BLaER1 (cell line): ENCODE results near the gene DCTD.
A peak's percentile ranks its signal among the peaks of the same experiment; 100 is the strongest.

Experiments used
- H3K27ac ChIP-seq: shearing (Covaris generic); formaldehyde crosslinking; 2 replicates; pipeline ENCODE4 v1.8.1; 2022
- H3K27me3 ChIP-seq: shearing (Covaris generic); formaldehyde crosslinking; 2 replicates; pipeline ENCODE4 v1.8.1; 2022
- H3K36me3 ChIP-seq: shearing (Covaris generic); formaldehyde crosslinking; 2 replicates; pipeline ENCODE4 v1.8.1; 2022
- H3K4me1 ChIP-seq: shearing (Covaris generic); formaldehyde crosslinking; 2 replicates; pipeline ENCODE4 v1.8.1; 2022
- H3K4me2 ChIP-seq: shearing (Covaris generic); formaldehyde crosslinking; 2 replicates; pipeline ENCODE4 v1.8.1; 2022
- H3K4me3 ChIP-seq: shearing (Covaris generic); formaldehyde crosslinking; 2 replicates; pipeline ENCODE4 v1.8.1; 2022
- H3K9ac ChIP-seq: shearing (Covaris generic); formaldehyde crosslinking; 2 replicates; pipeline ENCODE4 v1.8.1; 2022
- H3K9me3 ChIP-seq: shearing (Covaris generic); formaldehyde crosslinking; 2 replicates; pipeline ENCODE4 v1.8.1; 2022
- H4K20me1 ChIP-seq: shearing (Covaris generic); formaldehyde crosslinking; 2 replicates; pipeline ENCODE4 v1.8.1; 2022
- Cebpa-rat ChIP-seq: shearing (Covaris generic); IDR thresholded peaks from 2 replicates; pipeline ENCODE4 v1.8.1; 2022

Gene DCTD

DNA sequence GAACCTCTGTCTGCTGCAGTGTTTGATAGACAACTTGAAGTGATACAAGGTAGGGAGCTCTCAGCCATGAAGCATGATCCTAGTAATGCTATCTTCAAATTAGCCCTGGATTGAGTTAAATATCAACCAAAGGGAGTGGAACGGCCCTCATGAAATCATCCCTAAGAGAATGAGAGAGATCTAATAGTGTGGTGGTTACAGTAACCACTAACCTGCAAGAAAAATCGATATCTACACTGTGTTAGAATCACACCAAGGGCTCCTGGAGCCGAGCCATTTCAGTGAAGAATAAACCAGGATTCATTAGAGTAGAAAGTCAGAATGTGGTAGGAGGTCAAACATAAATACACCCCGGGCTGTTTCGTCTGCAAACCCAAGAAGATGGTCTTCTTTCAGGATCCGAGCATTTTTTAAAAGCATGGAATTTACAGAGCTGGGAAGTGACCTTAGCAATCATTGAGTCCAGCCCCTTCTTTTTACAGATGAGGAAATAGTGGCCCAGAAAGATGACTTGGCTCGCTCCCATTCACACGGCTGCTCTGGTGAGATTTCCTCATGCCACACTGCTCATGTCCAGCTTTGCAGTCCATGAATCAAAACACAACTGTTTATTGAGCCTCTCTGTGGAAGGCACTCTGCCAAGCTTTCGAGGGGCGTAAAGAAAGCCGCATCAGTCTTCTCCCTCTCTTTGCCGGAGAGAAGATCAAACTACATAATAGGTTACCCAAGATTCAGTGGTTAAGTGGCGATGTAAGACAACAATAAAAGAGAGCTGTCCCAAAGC is 5.5 kb upstream of the DCTD start:
- Histone ChIP-seq H3K9me3 (no peaks in the 10 kb centered on the region), H3K9ac (no peak overlapping the region), H3K27me3 (no peaks in the 10 kb centered on the region), H3K4me3 (no peak overlapping the region), H3K4me2 (no peak overlapping the region), H3K36me3 (no peaks in the 10 kb centered on the region), H3K27ac (no peak overlapping the region), H3K4me1 (peaks cover 19% of the 10 kb centered on the region), H4K20me1 (no peaks in the 10 kb centered on the region)
- TF ChIP-seq Cebpa-rat, result no peak

- Histone ChIP-seq H3K4me1 (peaks cover 20% of the 10 kb centered on the region), H3K36me3 (no peaks in the 10 kb centered on the region), H4K20me1 (no peaks in the 10 kb centered on the region), H3K9ac (no peak overlapping the region), H3K27ac (no peak overlapping the region), H3K9me3 (no peaks in the 10 kb centered on the region), H3K4me2 (no peak overlapping the region), H3K4me3 (no peak overlapping the region), H3K27me3 (no peaks in the 10 kb centered on the region)
- no peak for TF ChIP-seq Cebpa-rat
These were observed 4.4 kb upstream of the DCTD start for GRCh38 chr4:182921608-182922007.

DNA sequence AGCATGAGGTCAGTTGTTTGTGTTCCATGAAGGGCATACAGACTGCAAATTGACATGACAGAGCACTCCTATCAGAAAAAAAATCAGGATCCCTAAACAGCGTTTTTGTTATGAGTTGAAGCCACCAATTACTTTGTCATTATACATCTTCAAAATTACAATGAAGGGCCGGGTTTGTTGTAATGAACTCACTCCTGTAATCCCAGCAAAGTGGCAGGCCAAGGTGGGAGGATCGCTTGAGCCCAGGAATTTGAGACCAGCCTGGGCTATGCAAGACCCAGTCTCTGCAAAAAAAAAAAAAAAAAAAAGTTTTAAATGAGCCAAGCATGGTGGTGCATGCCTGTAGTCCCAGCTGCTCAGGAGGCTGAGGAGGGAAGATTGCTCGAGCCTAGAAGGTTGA is 3.5 kb upstream of the DCTD start:
- H3K27ac ChIP-seq, result no peak overlapping the region
- H3K9me3 ChIP-seq, result no peaks in the 10 kb centered on the region
- H3K27me3 ChIP-seq, result no peaks in the 10 kb centered on the region
- H3K4me1 ChIP-seq, result peaks cover 29% of the 10 kb centered on the region
- no peaks in the 10 kb centered on the region for H3K36me3 ChIP-seq
- no peak overlapping the region for H3K4me2 ChIP-seq
- no peak for TF ChIP-seq Cebpa-rat
- H3K9ac ChIP-seq, result no peak overlapping the region
- H3K4me3 ChIP-seq, result no peak overlapping the region
- H4K20me1 ChIP-seq, result no peaks in the 10 kb centered on the region

DNA sequence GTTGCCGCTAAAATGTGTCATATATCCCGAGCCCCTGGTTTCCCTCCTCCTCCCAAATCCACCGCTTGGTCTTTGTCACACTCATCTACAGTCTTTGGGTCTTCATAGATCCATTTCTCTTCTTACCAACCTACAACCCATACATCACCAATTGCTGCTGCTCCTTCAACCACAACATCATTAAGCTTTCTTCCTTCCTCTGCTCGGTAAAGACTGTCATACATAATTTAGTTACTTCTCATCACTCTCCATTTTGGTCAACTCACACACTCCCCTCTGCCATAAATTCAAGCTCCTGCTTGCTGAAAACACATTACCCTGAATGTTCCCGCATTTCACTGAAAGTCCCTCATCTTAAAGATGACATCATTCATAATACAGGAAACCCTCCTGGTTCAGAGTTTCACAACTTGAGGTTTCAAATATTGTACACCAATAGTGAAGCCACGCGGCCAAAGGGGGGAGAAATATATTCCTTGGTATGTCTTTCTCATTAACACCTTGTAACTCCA is 1.7 kb upstream of the DCTD start:
- no peaks in the 10 kb centered on the region for H3K9me3 ChIP-seq
- no peak overlapping the region for H3K27ac ChIP-seq
- peak overlapping the region; percentile 87 for H3K4me2 ChIP-seq
- no peak overlapping the region for H3K9ac ChIP-seq
- no peak for TF ChIP-seq Cebpa-rat
- H3K4me1 ChIP-seq, result peaks cover 42% of the 10 kb centered on the region
- no peaks in the 10 kb centered on the region for H3K27me3 ChIP-seq
- no peaks in the 10 kb centered on the region for H4K20me1 ChIP-seq
- H3K36me3 ChIP-seq, result peaks cover 17% of the 10 kb centered on the region
- H3K4me3 ChIP-seq, result no peak overlapping the region

DNA sequence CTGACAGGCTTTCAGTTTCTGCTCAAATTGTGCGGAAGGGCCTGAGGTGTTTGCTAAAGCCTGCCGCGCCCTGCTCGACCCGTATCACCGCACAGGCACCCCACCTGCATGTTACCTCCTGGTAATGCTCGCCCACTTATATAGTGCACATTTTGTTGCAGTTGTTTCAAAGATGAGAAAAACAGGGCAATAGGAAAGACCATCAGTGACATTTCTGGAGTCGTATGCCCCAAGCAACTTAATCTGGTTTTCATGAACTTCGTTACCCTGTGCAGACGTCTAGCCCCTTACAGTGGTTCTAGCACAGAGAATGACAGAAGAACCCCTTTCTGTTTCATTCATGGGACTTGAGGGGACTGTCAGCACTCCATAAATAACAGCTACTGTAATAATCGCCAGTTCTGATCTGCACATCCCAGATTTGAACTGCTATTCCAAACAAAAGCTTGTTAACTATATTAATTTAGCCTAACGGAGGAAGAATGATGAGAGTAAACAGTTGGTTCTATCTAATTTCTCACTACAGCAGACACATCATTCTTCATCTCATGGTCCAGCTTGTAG is 940 bp upstream of the DCTD start:
- H4K20me1 ChIP-seq, result no peaks in the 10 kb centered on the region
- peak overlapping the region; percentile 98 for H3K27ac ChIP-seq
- H3K36me3 ChIP-seq, result peaks cover 24% of the 10 kb centered on the region
- peak overlapping the region; percentile 97 for H3K9ac ChIP-seq
- peak overlapping the region; percentile 87 for H3K4me2 ChIP-seq
- peaks cover 42% of the 10 kb centered on the region for H3K4me1 ChIP-seq
- H3K4me3 ChIP-seq, result peak overlapping the region; percentile 83
- TF ChIP-seq Cebpa-rat, result no peak
- H3K27me3 ChIP-seq, result no peaks in the 10 kb centered on the region
- H3K9me3 ChIP-seq, result no peaks in the 10 kb centered on the region

DNA sequence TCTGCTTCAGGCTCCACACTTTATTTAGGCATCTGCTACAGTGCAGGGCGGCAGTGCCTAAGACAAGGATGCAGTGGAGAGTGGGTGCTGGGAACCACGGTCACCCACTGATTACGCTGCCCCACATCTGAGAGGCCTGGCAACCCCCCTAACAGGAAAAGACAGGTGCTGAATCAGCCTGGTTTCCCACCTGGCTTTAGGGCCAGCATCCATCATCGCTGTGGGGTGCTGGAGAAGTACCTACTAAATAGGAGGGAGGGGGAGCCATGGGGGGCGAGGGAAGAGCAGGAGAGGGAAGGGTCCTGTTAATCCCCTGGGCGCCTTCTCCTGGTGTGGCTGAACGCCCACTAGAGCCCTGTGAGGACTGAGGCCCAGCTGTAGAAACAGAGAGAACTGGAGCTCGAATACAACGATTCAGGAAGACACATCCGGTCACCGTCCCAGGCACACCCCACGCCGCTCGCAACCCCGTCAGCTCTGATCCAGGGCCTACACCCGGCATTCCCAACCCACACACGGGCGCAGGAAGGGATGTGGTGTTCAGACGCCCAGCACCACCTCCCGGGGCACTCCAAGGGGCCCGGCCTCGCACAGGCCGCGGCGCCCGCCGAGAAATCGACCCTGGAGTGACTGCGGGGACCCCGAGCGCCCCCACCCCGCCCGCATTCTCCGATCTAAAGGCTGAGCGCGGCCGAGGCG is 554 bp downstream of the DCTD start:
- Histone ChIP-seq H3K27ac (peak overlapping the region; percentile 98), H3K4me1 (peaks cover 47% of the 10 kb centered on the region), H3K9me3 (no peaks in the 10 kb centered on the region), H3K9ac (peak overlapping the region; percentile 97), H3K36me3 (peaks cover 39% of the 10 kb centered on the region), H3K4me2 (peak overlapping the region; percentile 87), H3K27me3 (no peaks in the 10 kb centered on the region), H3K4me3 (peak overlapping the region; percentile 83), H4K20me1 (peaks cover 6% of the 10 kb centered on the region; the same call in 1 of the 2 replicates)
- TF ChIP-seq Cebpa-rat, result no peak

GRCh38 chr4:182914357-182914756 is 2.8 kb downstream of the DCTD start:
- Histone ChIP-seq H3K36me3 (peaks cover 58% of the 10 kb centered on the region), H3K9ac (no peak overlapping the region), H3K4me3 (no peak overlapping the region), H3K4me1 (peaks cover 42% of the 10 kb centered on the region), H3K4me2 (no peak overlapping the region), H3K9me3 (no peaks in the 10 kb centered on the region; the same call in 1 of the 2 replicates), H4K20me1 (peaks cover 23% of the 10 kb centered on the region; the same call in 1 of the 2 replicates), H3K27ac (no peak overlapping the region), H3K27me3 (no peaks in the 10 kb centered on the region)
- no peak for TF ChIP-seq Cebpa-rat

DNA sequence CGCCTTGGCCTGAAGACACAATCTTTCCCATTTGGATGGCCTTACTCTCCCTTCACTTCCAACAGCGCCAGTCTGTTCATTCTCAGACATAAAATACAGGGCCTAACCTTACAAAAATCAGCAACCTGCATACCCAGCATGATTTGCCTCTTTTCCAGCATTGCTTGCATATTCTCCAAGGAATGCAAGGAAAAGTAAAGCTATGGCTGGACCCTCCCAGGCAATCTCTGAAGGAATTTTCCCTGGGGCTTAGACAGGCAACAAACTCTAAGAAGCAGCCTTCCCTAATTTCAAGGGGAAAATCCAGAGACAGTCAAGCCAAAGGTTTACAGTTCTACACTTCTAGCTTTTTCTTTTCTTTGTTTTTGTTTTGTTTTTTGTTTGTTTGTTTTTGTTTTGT is 3.6 kb downstream of the DCTD start:
- Histone ChIP-seq H3K9me3 (no peaks in the 10 kb centered on the region; the same call in 1 of the 2 replicates), H3K27me3 (no peaks in the 10 kb centered on the region), H4K20me1 (peaks cover 26% of the 10 kb centered on the region; the same call in 1 of the 2 replicates), H3K27ac (no peak overlapping the region), H3K9ac (no peak overlapping the region), H3K4me2 (no peak overlapping the region), H3K4me3 (no peak overlapping the region), H3K36me3 (peaks cover 64% of the 10 kb centered on the region), H3K4me1 (peaks cover 35% of the 10 kb centered on the region)
- no peak for TF ChIP-seq Cebpa-rat

GRCh38 chr4:182913036-182913435 is 4.2 kb downstream of the DCTD start:
- no peak for TF ChIP-seq Cebpa-rat

More at GRCh38 chr4:182913036-182913435, 4.2 kb downstream of the DCTD start:
- Histone ChIP-seq H3K36me3 (peaks cover 70% of the 10 kb centered on the region), H3K27ac (no peak overlapping the region), H3K27me3 (no peaks in the 10 kb centered on the region), H3K4me3 (no peak overlapping the region), H3K4me1 (peaks cover 29% of the 10 kb centered on the region), H3K9ac (no peak overlapping the region), H4K20me1 (peaks cover 26% of the 10 kb centered on the region; the same call in 1 of the 2 replicates), H3K9me3 (no peaks in the 10 kb centered on the region; the same call in 1 of the 2 replicates), H3K4me2 (no peak overlapping the region)
